NCI-H1694 (cell line): ENCODE measurements around the gene ST6GAL1.

Experiments used
- DNase-seq: peaks from one replicate; lab custom pipeline; 2025; lab: John Stamatoyannopoulos, UW

The ST6GAL1 gene

GRCh38 chr3:187112934-187113793, 182.8 kb downstream of the ST6GAL1 start:
- DNase-seq, result no peak

GRCh38 chr3:187114511-187114910, 184.2 kb downstream of the ST6GAL1 start:
- DNase-seq, result no peak

GRCh38 chr3:187120326-187120725, 190.0 kb downstream of the ST6GAL1 start:
- DNase-seq, result no peak

- DNase-seq, result no peak
Measured at GRCh38 chr3:187122261-187122660, 191.9 kb downstream of the ST6GAL1 start.

- DNase-seq, result no peak
Measured at GRCh38 chr3:187125319-187126031, 195.1 kb downstream of the ST6GAL1 start.
